A673 (cell line): Measurements from ENCODE around the gene CGREF1.

ENCODE experiments used
- CTCF ChIP-seq: fragments of 300-800, 200-600 bp; sonication (generic); conservative IDR thresholded peaks from 2 replicates; pipeline ENCODE4 v1.5.1; 2017; ENCODE audit warnings: low read depth, mild to moderate bottlenecking, antibody characterized with exemption, low read length, moderate library complexity, mixed read lengths
- EZH2 ChIP-seq: fragments of 200-600 bp; sonication (generic); IDR thresholded peaks from 2 replicates; pipeline ENCODE4 v1.6.1; 2017; ENCODE audit warnings: borderline replicate concordance, low read depth, mild to moderate bottlenecking, mixed read lengths, antibody characterized with exemption, low read length; ENCODE audit not compliant: poor library complexity, severe bottlenecking

GRCh38 chr2:27074738-27075565, 44.0 kb downstream of the CGREF1 start:
- TF ChIP-seq CTCF (no peak), EZH2 (no peak)
